Left forelimb (tissue), 1 donor: Measurements from ENCODE around the gene AKNA.

Experiments
- DNase-seq: peaks from one replicate; pipeline ENCODE4 v3.0.0-alpha.2; 2018; ENCODE audit warnings: low spot score

AKNA gene

DNA sequence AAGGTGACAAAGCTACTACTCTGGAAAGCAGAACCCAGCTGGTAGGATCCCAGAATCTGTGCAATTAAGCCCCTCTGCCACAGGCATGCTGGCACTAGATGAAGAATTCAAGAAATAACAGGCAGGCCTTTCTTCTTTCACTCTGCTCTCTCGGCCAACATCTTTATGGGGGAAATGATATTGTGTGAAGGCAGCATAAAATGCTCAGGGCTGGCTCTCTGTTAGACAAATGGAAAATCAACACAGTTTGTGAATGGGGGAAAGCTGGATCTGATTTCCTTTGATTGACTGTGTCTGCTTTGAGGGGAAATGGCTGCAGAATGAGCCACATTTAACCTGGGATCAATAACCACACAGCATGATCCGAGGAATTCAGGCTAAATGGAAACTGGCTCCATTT, 29.1 kb upstream of the AKNA start:
- DNase-seq, result no peak

DNA sequence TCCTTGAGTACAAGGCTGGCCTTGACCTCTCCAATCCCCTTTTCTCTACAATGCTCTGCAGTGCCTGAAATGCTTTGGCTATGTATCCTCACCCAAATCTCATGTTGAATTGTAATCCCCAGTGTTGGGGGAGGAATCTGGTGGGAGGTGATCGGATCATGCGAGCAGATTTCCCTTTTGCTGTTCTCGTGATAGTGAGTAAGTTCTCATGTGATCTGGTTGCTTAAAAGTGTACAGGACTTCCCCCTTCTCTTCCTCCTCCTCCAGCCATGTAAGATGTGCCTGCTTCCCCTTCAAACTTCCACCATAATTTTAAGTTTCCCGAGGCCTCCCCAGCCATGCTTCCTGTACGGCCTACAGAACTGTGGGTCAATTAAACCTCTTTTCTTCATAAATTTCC, 28.5 kb upstream of the AKNA start:
- no peak for DNase-seq

DNA sequence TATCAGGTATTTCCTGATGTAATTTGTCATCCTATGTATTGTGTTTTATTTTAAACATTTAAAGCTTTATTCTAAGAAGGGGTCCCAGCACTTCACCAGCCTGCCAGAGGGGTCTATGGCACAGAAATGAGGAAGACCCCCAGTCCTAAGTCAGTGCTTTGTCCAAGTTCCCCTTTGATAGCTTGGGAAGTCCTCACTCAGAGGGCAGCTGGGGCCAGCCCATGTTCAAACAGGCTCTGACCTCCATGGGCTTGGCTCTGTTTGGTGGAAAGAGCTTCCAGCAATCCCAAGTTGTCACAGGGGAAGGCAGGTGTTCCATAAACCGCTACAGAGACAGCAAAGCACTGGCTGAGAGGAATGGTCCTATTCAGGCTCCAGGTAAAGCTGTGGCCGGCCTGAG, 26.6 kb upstream of the AKNA start:
- no peak for DNase-seq

DNA sequence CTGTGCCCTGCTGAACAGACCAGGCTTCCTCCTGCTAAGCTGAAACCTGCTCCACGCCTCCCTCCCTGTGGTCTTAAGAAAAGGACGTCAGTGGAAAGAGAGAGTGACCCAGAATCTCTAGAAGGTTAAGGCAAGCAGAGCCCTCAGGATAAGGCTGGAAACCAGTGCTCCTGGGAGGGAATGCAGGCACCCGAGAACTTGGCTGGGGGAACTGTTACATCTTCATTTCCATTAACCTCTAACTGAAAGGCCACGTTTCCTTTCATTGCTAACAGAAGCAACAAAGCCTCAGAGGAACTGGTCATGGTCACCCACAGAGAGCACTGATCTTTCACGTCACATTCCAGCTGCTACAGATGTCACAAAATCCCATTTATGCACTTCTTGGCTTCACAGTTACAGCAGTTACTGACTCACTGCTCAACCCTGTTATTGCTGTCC, 26.1 kb upstream of the AKNA start:
- no peak for DNase-seq

DNA sequence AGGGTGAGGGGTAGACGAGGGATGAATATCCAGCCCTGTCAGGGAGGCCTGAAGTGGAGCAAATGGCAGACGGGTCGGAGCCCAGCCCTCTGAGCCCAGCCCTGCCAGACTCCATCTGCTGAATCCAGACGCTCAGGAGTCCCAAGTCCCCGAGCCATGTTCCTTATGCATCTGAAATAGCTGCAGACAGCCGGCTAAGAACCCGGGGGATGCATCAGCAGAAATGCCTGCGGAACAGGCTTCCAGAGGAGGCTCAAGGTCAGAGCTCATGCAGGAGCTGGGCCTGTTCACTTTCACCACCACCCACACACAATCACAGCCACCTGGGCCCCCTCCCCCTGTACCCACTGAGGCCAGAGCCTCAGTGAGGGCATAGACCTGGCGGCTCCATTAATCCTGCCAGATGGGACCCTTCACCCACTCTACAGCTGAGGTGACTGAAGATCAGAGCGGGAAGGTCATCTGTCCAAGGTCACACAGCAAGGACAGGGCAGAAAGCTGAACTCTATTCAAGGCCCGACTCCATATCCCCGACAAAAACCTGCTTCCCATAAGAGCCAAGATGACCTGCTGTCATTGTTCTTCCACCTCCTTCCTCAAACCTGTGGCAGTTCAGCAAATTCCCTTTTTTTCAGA, 24.4 kb upstream of the AKNA start:
- DNase-seq, result no peak

DNA sequence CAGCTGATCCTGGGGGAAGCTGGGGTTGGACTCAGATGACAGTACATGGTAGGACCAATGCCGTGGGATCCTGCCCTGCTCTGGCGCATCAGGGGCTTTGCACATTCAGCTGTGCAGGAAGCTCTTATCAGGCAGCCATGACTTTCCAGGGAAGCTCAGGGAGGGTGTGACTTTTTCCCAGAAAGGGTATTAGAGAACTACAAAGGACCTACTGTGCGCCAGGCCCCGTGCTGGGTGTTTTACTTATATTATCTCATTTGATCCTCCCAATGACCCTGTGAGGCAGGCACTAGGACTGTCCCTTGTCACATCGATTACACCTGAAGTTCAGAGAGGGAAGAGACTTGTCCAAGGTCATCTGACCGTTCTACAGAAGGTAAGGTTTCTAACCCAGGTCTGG, 23.7 kb upstream of the AKNA start:
- no peak for DNase-seq

DNA sequence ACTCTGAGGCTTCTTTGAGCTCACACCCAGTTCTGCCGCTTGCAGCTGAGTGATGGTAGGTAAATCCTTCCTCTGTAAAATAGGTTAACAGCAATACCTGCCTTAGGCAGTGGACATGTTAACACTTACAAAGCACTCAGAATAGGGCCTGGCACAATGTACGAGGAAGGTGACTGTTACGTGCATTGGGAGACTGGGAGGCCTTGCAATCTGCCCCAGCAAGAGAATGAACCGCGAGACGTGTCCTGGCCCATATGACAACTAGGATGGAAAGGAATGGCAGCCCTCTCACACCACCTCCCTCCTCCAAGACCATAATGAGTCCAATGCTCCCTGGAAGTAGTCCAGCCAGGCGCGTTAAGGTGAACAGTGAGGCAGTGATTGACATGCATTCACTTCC, 23.1 kb upstream of the AKNA start:
- DNase-seq, result no peak

DNA sequence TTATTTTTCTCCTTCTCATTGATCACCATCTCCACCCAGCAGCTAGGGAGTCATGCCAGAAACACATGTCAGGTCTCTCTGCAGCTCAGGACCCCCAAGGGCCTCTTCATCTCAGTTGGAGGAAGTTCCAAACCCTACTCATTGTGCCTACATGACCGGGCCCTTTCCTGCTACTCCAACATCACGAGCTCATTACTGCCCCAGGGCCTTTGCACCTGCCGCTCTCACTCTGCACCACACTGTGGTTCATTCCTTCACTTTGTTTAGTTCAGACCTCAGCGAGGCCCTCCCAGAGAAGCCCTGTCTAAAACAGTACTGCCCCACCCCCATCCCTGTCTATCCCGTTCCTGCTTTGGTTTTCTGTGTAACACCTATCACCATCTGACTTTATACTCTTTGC, 22.1 kb upstream of the AKNA start:
- no peak for DNase-seq

DNA sequence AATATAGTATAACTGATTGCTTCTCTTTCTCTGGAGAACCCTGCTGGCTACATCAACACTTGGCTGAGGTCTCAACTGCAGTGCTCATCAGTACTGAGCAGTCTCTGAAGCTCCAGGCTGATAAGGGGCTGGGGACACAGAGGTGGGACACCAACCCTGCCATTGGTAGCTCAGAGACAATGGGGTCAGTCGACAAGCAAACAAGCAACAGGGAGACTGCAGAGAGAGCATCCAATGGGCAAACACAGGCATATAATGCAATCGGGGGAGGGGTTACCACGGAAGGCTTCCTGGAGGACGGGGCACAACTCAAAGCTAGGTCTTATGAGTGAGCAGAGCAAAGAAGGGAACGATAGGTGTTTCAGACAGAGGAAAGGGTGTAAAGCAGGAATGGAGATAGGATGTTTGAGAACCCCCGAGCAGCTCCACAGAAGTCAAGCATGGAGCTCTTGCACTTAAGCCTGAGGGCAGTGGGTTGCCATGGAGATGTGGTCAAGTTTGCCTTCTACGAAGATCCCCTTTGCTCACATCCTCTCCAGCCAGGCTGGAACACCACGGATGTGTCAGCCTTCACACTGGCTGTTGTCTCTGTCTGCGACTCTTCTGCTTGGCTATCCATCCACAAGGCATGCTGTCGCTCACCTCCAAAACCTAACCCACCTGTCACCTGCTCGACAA, 21.5 kb upstream of the AKNA start:
- DNase-seq, result no peak

DNA sequence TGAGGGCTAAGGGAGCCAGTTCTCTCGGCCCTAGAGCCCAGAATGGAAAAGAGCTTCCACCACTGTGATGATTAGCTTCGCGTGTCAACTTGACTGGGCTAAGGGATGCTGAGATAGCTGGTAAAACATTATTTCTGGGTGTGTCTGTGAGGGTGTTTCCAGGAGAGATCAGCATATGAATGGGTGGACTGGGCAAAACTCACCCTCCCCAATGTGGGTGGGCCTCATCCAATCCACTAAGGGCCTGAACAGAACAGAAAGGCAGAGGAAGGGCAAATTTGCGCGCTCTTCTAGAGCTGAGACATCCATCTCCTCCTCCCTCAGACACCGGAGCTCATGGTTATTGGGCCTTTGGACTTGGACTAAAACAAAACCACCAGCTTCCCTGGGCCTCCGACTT, 20.9 kb upstream of the AKNA start:
- no peak for DNase-seq

DNA sequence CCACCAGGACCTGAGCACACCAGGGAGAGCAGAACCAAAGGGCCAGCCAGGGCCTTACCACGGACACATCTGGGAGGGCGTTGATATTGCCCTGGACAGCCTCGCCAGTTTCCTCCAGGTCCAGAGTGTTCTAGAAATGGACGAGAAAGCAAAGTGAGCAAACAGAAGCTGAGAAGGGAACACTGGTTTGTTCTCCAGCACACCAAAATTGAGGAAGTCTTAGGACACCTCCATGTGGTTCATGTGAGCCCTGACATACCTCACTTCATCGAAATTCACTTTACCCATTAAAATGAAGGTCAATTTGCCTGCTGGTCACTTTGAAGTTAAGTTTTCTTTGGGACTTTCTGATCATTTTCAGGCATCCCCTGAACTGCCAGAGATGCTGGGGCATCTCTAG, 20.1 kb upstream of the AKNA start:
- no peak for DNase-seq

DNA sequence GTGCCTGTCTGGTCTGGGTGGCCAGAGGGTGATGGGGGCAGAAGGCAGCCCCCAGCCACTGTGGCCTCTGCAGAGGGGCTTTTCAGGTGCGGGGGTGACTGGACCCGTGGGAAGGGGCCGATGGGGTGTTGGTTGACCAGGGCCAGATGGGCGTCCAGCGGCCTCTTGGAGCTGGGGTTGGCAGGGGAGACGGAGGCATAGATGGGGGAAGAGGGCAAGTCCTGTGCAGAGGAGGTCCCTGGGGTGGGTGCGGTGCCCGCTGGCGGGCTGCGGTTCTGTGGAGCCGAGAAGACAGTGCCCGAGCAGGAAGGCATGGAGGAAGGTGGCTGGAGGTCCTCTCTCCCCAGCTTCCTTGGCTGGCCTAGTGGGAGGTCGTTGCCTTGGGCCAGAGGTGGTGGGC, 18.7 kb upstream of the AKNA start:
- DNase-seq, result no peak

DNA sequence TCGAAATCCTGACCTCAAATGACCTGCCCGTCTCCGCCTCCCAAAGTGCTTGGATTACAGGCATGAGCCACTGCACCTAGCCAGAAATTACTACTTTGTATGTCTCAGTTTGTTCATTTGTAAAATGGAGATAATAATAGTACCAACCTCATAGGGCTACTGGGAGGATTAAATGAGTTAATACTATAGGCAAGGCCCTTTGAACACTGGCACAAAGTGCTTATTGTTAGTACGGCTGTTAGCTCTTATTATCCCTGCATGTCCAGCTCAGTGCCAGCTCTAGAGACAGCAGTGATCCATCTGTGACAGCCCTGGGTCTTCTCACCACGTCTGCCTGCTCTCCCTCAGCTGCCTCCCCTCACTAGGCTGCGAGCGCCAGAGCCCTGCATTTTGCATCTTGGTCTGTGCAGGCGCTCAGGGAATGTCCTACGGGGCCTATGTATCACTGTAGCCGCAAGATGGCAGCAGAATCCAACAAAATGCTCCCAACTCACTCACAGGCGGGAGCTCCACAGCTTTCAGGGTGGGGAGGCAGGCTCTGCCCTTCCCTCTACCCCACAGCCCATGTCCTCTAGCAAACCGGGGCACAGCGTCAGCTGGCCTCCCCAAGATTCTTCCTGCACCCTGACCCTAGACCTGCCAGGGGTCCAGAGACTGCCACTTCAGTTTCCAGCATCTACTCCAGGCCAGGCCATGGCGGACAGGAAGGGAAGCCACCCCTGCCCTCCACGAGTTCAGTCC, 17.7 kb upstream of the AKNA start:
- DNase-seq, result peak; percentile 78

DNA sequence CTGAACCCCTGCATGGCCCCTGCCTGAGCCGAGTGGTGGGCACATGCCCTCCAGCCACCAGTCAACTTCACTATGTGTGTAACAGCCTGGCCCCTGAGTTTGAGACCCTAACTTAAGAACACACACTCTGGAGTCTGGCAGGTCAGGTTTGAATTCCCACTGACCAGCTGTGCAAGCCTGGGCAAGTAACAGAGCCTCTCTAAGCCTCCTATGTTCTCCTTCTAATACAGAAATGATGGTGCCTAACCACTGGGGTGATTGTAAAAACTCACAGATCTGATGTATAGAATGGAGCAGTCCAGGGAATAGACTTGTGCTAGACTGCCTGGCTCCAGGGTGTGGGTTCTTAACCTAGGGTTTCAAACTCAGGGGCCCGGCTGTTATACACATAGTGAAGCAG, 16.7 kb upstream of the AKNA start:
- DNase-seq, result no peak

DNA sequence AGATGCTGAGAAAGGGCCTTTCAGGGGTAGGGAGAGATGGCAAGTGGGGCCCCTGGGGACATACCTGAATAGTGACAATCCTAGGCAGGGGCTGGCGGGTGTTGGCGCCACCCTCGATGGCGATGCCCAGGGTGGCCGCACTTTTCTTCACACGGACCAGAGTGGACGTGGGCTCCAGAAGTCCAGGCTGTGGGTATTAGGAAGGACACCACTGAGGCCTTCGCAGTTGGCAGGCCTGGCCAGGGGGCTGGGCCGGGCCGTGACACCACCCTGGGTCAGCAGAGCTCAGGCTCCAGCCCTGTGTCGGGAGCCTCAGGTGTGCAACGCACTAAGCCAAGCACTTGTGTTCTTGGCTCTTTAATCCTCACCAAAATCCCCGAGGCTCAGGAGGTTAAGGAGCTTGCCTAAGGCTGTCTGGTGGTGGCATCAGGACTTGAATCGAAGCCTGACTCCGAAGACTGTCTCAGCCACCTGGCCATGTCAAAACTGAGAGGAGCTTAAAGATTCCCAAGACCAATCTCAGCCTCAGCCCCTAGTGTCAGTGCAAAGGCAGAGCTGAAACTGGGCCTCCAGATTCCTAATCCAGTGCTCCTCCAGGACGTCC, 15.5 kb upstream of the AKNA start:
- no peak for DNase-seq

DNA sequence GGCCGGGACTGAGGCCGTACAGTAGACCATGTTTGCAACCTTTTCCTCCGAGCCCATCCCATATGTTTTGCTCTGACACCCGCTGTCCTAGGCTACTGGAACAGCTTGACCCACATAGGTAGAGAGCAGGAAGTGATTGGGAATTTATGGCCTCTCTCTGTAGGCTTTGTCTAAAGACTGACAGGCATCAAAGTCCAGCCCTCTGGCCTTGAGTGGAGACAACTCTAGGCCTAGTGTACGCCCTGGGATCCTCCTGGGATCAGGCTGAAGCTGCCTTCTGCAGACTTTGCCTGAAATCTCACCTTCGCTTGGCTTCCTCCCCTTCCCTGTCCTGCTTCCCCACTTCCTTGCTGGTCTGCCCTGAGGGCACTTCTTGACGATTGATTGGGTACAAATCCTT, 13.6 kb upstream of the AKNA start:
- DNase-seq, result no peak

DNA sequence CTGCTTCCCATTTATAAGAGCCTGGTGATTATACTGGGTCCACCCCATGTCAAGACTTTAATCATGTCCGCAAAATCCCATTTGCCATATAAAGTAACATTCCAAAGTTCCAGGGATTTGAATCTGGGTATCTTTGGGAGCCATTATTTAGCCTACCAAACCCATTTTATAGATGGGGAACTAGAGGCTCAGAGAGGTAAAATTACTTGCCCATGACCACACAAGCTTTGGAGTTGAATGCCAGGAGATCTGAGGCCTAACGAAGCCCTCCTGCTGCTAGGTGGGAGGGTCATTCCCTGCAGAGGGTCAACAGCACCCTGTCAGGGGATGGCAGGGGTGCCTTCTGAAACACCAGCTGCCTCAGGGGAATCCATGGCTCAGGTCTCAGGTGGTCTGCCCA, 13.0 kb upstream of the AKNA start:
- DNase-seq, result no peak

DNA sequence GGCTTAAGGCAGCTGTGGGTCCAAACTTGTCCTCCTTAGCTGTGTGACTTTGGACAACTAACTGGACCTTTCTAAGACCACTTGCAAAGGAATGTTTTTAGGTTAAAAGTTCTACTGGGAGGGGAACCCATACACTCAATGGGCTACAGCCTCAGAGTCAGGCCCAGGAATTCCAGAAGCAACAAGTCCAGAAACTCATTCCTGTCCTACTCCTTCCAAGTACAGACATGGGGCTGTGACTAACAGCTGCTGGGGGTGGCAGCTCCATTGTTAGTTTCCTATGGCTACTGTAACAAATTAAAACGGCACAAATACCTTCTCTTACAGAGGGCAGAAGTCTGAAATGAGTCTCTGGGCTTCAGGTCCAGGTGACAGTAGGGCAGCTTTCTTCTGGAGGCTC, 12.4 kb upstream of the AKNA start:
- no peak for DNase-seq

DNA sequence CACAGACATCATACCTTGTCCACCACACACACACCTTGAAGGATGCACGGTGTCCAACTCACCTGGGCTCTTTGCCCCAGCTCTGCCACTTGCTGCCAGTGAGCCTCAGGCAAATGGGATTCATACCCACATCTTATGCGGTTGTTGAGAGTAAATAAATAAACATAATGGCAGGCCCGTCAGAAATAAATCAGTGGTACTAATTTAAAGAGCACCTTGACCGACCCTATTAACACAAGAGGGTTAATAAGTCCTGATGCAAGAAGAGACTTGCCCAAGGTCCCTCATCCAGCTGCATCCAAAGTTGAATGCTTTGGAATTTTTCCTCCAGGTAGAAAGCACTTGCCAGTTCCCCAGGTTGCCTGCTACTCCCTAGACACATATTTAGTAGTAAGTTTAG, 11.6 kb upstream of the AKNA start:
- DNase-seq, result no peak

DNA sequence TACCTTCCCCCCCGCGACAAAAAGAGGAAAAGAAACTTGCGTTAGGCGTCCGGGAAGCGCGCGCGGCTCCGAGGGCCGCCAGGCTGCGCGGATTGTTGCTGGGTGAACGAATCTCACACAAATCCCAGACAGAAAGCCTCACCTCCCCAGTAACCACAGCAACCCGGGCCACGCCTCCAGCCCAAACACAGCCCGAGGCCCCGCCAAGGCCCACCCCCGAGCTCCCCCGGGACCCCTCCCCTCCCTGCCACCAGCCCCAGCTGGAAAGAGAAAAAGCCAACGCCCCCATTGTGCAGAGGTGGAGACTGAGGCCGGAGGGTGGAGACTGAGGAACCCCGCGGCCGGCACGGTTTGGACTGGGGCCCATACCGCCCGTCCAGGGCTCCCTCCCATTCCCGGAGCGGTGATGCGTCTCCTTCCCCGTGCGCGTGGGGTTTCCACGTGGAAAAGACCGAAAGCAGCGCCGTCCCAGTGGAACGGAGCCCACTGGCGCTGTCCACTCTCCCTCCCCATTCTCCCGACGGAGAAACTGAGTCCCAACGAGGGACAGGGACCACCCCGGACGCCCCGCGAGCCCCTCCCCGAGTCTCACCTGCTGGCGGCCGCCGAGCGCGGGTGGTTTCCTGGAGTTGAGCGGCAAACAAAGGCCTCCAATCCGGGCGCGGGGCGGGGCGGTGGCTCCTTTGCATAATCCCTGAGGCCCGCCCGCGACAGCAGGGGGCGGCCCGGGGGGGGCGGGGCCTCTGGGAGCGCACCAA, 10.2 kb upstream of the AKNA start:
- DNase-seq, result peak; percentile 96

DNA sequence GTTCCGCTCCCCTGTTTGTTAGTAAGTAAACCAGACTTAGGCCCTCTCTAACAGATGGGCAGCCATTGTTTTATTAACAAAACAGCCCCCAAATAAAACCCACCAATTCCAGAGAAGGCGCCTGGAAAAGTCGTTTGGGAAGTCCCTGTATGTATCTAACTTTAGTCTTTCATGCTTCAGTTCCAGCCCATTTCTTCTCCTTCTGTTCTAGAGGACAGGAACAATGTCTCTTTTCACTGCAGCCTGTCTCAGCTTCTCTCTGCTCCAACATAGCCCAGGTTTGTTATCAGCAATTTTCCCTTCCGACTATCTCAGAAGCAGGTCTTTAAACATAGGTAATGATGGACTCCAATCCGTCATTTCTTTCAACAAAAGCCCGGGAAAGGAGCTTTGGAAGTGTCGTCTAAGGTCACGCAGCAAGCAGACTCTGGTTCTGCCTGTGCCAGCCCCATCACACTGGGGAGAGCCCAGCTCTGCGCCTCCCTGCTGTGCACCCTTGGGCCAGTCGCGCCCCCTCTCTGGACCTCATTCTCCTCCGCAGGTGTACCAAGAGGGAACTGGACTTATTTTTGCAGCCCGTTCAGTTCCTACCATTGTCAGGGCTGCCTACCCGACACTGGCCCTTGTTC, 9.6 kb upstream of the AKNA start:
- no peak for DNase-seq
